Esophagus (tissue), 2 donors: ENCODE data around the gene CNST. TPM values are rescaled to one million over a fixed set of nuclear protein-coding genes. Genes with fewer than 3 reads are reported as not detected.
"Not testable (repeated sequence)": the region's sequence is repeated elsewhere in the genome, so short reads cannot be mapped to it uniquely, and the experiment has no call there.

Source experiments
- H3K27ac ChIP-seq, 2 donors: one replicate each; pipeline ENCODE4 v1.5.1; 2013; ENCODE audit warnings: low read depth in 2 of 2, mild to moderate bottlenecking in 2 of 2, inconsistent platforms in 1 of 2, low read length in 1 of 2, moderate library complexity in 1 of 2
- H3K27me3 ChIP-seq, 2 donors: one replicate each; pipeline ENCODE4 v1.6.1; 2013; ENCODE audit warnings: low read length in 2 of 2, control low read depth in 1 of 2, mild to moderate bottlenecking in 1 of 2; ENCODE audit not compliant: insufficient read depth in 2 of 2, control insufficient read depth in 1 of 2
- H3K36me3 ChIP-seq, 2 donors: one replicate each; pipeline ENCODE4 v1.6.1; 2013; ENCODE audit warnings: low read length in 1 of 2; ENCODE audit not compliant: control insufficient read depth in 2 of 2, insufficient read depth in 2 of 2
- H3K4me1 ChIP-seq, 2 donors: one replicate each; pipeline ENCODE4 v1.6.1; 2013; ENCODE audit warnings: low read length in 1 of 2; ENCODE audit not compliant: control insufficient read depth in 2 of 2, insufficient read depth in 2 of 2
- H3K4me3 ChIP-seq, 2 donors: one replicate each; pipeline ENCODE4 v1.5.1; 2013; ENCODE audit warnings: low read length in 2 of 2, mild to moderate bottlenecking in 2 of 2, low read depth in 1 of 2, moderate library complexity in 1 of 2
- H3K9me3 ChIP-seq, 2 donors: one replicate each; pipeline ENCODE4 v1.6.1; 2013; ENCODE audit warnings: mild to moderate bottlenecking in 2 of 2, low read depth in 1 of 2, low read length in 1 of 2, moderate library complexity in 1 of 2; ENCODE audit not compliant: control insufficient read depth in 2 of 2, insufficient read depth in 1 of 2
- WGBS, 2 donors: extraction: QIAGEN DNeasy Blood & Tissue Kit; methylation state at CpG; one replicate each; pipeline ENCODE4 v1.1.7; 2013; 5-methylcytosine and 5-hydroxymethylcytosine counted together
- polyA plus RNA-seq, 2 donors: library from polyadenylated mRNA; stranded (reverse); fragments of 200-250 nt; gene quantifications; one replicate each; pipeline ENCODE4 v1.2.3, GENCODE V29; 2013
- donor health status: healthy with polysubstance abuse.
- donor health status: Bipolar disorder and iron deficiency.

CNST gene
- polyA plus RNA-seq, 2 donors, result 7.5 to 12.2 TPM

DNA sequence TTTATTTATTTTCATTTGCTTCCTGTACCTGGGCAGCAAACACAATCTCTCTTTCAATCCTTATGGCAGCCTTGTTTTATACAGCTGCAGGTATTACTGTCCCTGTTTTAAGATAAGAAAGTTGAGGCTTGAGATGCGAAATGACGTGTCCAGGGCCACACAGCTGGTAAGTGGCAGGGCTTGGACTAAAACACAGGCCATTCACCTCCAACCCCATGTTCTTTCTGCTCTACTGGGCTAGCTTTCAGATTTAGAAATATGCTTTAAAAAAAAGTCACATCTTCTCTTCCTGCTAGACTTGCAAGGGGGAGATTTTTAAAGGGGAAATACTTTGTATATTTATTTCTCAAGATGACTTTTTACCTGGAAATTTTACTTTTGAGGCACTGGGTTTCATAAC, 62.8 kb downstream of the CNST start:
- no peak overlapping the region for H3K4me3 ChIP-seq
- H3K27ac ChIP-seq, result no peak overlapping the region
- no peaks in the 10 kb centered on the region for H3K9me3 ChIP-seq
- peaks cover 0 to 4% of the 10 kb centered on the region in 2 donors for H3K36me3 ChIP-seq
- 88 to 89% methylated on average over 2 of the region's 2 CpGs for WGBS, 2 donors
- no peaks in the 10 kb centered on the region for H3K27me3 ChIP-seq
- H3K4me1 ChIP-seq, result no peaks in the 10 kb centered on the region

DNA sequence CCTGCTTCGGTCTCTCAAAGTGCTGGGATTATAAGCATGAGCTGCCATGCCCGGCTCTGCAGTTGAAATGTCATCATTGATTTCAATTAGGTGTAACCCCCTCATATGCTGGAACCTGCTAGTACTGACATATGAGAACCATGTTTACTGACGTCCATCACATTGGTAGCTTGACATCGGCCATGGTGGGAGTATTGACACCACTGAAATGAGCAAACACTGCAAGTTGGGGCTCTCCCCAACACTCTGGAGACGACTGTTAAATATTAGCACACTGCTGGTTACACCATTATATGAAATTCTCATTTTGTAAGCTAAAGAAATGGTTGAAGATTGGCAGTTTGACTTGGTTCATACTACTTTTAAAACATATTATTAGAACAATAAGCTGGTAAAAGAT, 63.7 kb downstream of the CNST start:
- Histone ChIP-seq H3K36me3 (peaks cover 0 to 4% of the 10 kb centered on the region in 2 donors), H3K9me3 (no peaks in the 10 kb centered on the region), H3K4me1 (no peaks in the 10 kb centered on the region), H3K4me3 (no peak overlapping the region), H3K27me3 (no peaks in the 10 kb centered on the region), H3K27ac (no peak overlapping the region)
- 87 to 88% methylated on average over 5 of the region's 5 CpGs for WGBS, 2 donors

DNA sequence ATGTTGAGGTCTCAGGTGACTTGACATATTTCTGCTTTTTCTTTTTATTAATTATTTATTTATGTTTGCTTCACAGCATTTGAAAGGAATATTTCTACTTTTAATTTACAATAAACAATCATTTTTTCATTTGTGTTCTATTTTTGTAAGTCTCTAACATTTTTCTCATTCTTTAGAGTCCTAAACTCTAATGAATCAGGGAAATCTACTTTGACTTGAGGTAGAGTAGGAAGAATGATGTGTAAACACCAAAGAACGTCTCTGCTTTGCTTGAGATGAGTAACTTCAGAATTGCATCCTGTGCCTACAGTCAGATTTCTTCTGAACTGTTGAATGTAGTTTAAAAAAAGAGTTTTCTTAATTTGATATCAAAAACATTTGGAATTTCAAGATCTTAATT, 65.2 kb downstream of the CNST start:
- H3K27ac ChIP-seq, result no peak overlapping the region
- H3K27me3 ChIP-seq, result no peaks in the 10 kb centered on the region
- 70 to 76% methylated on average over 1 of the region's 1 CpG for WGBS, 2 donors
- no peaks in the 10 kb centered on the region for H3K9me3 ChIP-seq
- H3K4me1 ChIP-seq, result no peaks in the 10 kb centered on the region
- peaks cover 0 to 4% of the 10 kb centered on the region in 2 donors for H3K36me3 ChIP-seq
- H3K4me3 ChIP-seq, result no peak overlapping the region

DNA sequence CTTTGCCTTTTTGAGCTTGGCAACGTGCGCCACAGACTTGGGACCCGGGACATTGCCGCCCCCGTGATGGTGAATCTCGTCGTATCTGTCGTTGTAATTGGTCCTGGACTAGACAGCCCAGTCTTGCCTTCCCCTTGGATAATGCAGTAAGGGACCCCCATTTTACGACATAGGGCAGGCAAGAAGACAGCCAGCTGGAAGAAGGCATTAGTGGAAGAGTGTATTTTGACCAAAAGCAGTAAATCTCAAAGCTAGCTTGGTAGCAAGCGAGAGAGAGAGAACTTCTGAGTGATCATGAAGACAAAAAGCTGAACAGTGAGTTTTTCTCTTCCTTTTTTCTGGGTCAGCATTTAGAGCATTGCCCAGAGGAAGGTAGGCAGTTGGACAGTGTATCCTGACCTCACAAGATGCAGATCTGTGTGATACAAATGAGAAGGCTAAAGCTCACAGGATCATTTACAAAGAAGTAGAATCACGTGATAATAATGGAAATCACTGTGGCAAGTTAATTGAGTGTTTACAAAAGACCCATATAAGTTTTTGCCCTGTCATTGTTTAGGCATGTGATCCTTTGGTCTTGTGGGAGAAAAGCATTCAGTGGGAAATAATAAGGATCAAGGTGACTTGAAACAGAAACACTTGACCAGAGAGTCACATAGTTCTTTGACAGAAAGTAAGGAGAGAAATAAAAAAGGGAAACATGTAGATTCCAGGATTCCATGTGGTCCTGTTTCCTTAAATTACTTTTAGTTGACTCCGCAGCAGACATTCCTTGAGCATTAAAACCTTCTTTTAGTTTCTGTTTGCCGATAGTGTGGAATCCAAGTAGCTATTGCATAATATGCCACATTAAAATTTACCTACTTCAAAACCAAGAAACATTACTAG, 66.3 kb downstream of the CNST start:
- WGBS, 2 donors, result 88 to 91% methylated on average over 13 of the region's 13 CpGs
- Histone ChIP-seq H3K4me1 (no peaks in the 10 kb centered on the region), H3K27ac (peak overlapping the region; percentile 17 to 25), H3K27me3 (no peaks in the 10 kb centered on the region), H3K9me3 (no peaks in the 10 kb centered on the region), H3K4me3 (no peak overlapping the region), H3K36me3 (peaks cover 2% of the 10 kb centered on the region in 2 donors)

DNA sequence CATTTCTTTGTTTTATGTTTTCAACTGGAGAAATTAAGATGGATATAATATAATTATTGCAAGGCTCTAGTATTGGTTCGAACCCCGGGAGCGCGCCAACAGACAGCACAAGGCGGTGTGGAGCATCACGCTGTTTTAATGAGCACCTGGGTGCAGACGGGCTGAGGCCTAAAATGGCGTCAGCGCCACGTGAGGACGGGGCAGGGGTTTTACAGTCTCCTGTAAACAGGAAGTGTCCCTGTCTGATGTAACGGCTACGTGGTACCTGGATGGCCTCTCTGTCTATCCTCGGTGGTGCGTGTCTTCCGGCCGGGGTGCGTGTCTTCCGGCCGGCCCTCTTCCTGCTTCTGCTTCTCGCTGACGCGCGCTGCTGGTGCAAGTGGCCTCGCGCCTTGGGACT, 68.4 kb downstream of the CNST start:
- not testable (repeated sequence) for H3K27ac ChIP-seq, H3K36me3 ChIP-seq, H3K27me3 ChIP-seq

DNA sequence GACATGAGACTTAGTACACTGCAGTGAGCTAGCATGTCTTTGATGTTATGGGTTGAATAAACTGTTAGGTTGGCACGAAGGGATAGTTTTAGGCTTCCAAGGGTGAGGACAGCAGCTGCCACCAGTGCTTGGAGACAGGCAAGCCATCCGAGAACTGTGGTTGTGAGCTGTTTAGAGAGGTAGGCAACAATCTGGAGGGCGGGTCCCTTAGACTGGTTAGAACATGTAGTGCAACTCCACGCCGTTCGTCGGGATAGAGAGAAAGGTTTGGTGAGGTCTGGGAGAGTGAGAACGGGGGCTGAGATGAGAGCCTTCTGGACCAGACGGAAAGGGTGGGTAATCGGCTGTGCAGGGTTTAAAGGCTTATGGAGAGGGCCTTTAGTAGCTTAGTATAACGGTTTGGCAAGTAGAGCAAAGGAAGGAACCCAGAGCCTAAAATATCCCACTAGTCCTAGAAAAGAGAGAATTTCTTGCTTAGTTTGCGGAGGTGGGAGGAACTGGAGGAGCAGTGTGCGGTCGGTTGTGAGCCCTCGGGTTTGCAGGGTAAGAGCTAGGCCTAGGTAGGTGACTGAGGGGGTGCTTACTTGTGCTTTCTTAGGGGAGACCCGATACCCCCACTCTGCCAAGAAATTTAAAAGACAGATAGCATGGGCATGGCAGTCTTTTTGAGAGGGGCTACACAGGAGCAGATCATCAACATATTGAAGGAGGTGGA, 72.8 kb downstream of the CNST start:
- peaks cover 0 to 3% of the 10 kb centered on the region in 2 donors for H3K4me1 ChIP-seq
- H3K27ac ChIP-seq, result no peak overlapping the region
- peaks cover 3 to 11% of the 10 kb centered on the region in 2 donors for H3K36me3 ChIP-seq
- no peaks in the 10 kb centered on the region for H3K27me3 ChIP-seq
- no peak overlapping the region for H3K4me3 ChIP-seq
- 70 to 82% methylated on average over 16 of the region's 16 CpGs for WGBS, 2 donors
- H3K9me3 ChIP-seq, result no peaks in the 10 kb centered on the region

More for the DNA sequence above, 68.4 kb downstream of the CNST start:
- H3K4me3 ChIP-seq, H3K4me1 ChIP-seq, H3K9me3 ChIP-seq: not testable (repeated sequence)
- 97 to 98% methylated on average over 18 to 26 of the region's 26 CpGs for WGBS, 2 donors

DNA sequence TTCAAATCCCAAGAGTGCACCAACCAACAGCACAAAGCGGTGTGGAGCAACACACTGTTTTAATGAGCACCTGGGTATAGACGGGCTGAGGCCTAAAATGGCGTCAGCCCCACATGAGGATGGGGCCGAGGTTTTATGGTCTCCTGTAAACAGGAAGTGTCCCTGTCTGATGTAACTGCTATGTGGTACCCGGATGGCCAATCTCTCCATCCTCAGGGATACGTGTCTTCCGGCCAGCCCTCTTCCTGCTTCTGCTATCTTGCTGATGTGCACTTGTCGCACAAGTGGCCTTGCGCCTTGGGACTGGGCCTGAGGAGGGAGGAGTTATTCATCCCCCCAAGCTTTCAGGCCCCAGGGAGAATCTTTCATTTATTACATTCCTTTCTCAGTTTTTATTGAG, 73.5 kb downstream of the CNST start:
- no peaks in the 10 kb centered on the region for H3K27me3 ChIP-seq
- H3K36me3 ChIP-seq, result peaks cover 3 to 16% of the 10 kb centered on the region in 2 donors
- H3K27ac ChIP-seq, result peak overlapping the region; percentile 13 to 14
- H3K4me1 ChIP-seq, result peaks cover 0 to 3% of the 10 kb centered on the region in 2 donors
- 77 to 84% methylated on average over 9 of the region's 9 CpGs for WGBS, 2 donors
- H3K4me3 ChIP-seq, result no peak overlapping the region
- no peaks in the 10 kb centered on the region for H3K9me3 ChIP-seq

DNA sequence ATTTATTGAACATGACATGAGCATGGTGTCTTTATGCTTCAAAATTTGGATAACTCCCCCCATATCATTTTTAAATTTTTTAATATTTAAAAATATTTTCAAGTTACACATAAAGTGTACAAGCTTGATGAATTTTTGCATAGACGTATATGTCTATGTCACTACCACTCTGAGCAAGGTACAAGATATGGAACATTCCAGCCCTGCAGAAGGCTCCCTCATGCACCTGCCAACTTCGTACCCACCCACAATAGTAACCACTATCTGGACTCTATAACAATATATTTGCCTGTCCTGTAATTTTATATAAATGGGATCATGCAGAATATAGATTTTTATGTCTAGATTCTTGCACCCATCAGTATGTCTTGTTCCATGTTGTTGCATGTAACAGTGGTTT, 74.5 kb downstream of the CNST start:
- H3K36me3 ChIP-seq, result peaks cover 3 to 16% of the 10 kb centered on the region in 2 donors
- H3K4me1 ChIP-seq, result peaks cover 0 to 3% of the 10 kb centered on the region in 2 donors
- 84 to 88% methylated on average over 2 of the region's 2 CpGs for WGBS, 2 donors
- H3K9me3 ChIP-seq, result no peaks in the 10 kb centered on the region
- no peak overlapping the region for H3K27ac ChIP-seq
- H3K4me3 ChIP-seq, result no peak overlapping the region
- H3K27me3 ChIP-seq, result no peaks in the 10 kb centered on the region

DNA sequence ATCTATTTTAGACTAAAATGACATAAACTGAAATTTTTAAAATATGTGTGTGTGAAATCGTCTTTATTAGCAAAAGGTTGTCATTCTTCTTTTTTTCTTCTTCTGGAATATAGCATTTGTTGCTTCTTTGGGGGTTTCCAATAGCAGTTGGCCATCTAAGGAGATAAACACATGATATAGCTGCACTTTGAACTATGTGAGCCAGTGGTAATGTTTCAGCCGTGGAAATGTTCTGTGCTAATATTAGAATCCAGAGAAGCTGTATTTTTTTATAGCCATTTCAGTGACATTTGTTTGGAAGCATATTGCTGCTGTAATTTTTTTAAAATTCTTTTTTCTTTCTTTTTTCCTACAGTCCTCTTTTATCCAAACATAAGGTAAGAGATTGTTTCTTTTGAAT, 75.1 kb downstream of the CNST start:
- Histone ChIP-seq H3K27ac (no peak overlapping the region), H3K9me3 (no peaks in the 10 kb centered on the region), H3K27me3 (no peaks in the 10 kb centered on the region), H3K36me3 (peaks cover 3 to 16% of the 10 kb centered on the region in 2 donors), H3K4me1 (peaks cover 0 to 3% of the 10 kb centered on the region in 2 donors), H3K4me3 (no peak overlapping the region)
- WGBS, 2 donors, result 50 to 68% methylated on average over 2 of the region's 2 CpGs
